Activated naive CD4-positive, alpha-beta T cell treated with anti-CD3 and anti-CD28 coated beads, Interleukin-2, amount 50 U/mL, for 72 hours (primary cell): ENCODE results near the gene CALY. TPM values are rescaled to one million over a fixed set of nuclear protein-coding genes. Genes with fewer than 3 reads are reported as not detected.

Experiments
- ATAC-seq, 2 donors: fragments of 150-1000 bp; cut with Tn5 transposase; 2 replicates each; pipeline ENCODE4 v1.10.0; 2021; ENCODE audit warnings: mild to moderate bottlenecking in 2 of 2, moderate library complexity in 2 of 2
- DNase-seq, 2 donors: peaks; one replicate each; pipeline ENCODE4 v3.0.0; 2021 to 2022; ENCODE audit warnings: low spot score in 2 of 2
- H3K27ac Mint-ChIP-seq, 2 donors: one replicate each; pipeline ENCODE4 v1.8.0; 2022; ENCODE audit warnings: mild to moderate bottlenecking in 2 of 2, mixed read lengths in 2 of 2
- H3K36me3 Mint-ChIP-seq, 2 donors: one replicate each; pipeline ENCODE4 v1.8.0; 2022; ENCODE audit warnings: mixed read lengths in 2 of 2
- H3K9me3 Mint-ChIP-seq, 2 donors: one replicate each; pipeline ENCODE4 v1.8.0; 2022; ENCODE audit warnings: mixed read lengths in 2 of 2
- total RNA-seq, 2 donors: library from RNA; stranded (reverse); gene quantifications; one replicate each; pipeline ENCODE4 v1.2.3, GENCODE V29; 2022

Gene CALY
- total RNA-seq, 2 donors from 2014 or later, result not detected

DNA sequence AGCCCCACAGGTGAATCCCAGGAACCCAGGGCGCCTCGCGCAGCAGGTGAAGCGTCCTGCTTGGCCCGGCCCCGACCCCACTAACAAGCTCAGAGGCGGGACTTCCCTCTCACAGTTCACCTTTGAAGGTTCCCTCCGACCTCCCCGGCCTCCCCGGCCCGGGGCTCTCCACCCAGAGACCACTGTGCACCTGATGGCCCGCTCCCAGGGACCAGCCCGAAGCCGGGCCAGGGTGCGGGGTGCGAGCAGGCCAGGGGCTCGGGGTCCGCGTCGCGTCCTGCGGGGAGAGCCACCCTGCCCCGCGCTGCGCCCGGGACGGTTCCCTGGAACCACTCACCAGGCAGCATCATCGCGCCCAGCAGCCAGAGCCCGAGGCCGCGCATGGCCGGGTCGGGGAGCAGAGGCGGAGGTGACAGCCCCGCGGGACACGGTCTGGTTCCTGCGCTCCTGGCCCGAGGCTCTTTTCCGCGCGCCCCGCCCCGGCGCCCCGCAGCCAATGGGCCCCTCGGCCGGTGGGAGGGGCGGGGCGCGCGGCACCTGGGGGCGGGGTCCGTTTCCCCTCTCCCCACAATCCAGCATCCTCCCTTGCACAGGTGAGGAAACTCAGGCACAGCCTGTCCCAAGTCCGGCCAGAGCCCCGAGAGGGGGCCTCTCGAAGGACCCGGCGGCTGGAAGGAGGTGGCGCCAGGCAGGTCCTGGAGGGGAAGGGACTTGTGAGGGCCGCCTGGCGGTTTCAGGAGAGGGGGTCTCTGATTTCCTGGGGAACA is 60.1 kb downstream of the CALY start, which contains the start of gene ADAM8:
Gene ADAM8, minus strand, starts transcription at position 434 of the 767 bp plus-strand sequence. Its CDS starts 51 bp downstream, at position 383.
- H3K36me3 Mint-ChIP-seq, result peaks cover 6% of the 10 kb centered on the region in 2 donors
- no peaks in the 10 kb centered on the region for H3K9me3 Mint-ChIP-seq
- ATAC-seq, result peak; percentile 40 to 67
- H3K27ac Mint-ChIP-seq, result peak within 1 kb of the TSS; percentile 77 to 87
- peak in 1 of 2 donors; percentile 84 for DNase-seq

DNA sequence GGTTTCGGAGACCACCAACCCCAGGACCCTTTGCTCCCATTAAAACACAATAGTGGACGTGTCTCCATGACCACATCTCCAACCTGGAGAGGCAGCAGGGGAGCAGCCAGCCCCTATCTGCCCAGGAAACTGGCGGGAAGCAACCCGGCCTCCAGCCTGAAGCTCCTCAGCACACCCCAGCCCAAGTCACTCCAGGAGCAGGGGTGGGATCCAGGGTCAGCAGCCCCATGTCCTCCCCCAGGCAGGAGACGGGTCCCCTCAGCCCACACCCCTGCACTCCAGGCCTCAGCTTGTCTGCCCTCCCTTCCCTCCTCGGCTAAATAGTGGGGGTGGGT is 60.6 kb downstream of the CALY start:
- peak in 1 of 2 donors; percentile 0 for ATAC-seq
- peaks cover 6% of the 10 kb centered on the region in 2 donors for H3K36me3 Mint-ChIP-seq
- peak overlapping the region; percentile 77 to 87 for H3K27ac Mint-ChIP-seq
- DNase-seq, result peak in 1 of 2 donors; percentile 21
- no peaks in the 10 kb centered on the region for H3K9me3 Mint-ChIP-seq

DNA sequence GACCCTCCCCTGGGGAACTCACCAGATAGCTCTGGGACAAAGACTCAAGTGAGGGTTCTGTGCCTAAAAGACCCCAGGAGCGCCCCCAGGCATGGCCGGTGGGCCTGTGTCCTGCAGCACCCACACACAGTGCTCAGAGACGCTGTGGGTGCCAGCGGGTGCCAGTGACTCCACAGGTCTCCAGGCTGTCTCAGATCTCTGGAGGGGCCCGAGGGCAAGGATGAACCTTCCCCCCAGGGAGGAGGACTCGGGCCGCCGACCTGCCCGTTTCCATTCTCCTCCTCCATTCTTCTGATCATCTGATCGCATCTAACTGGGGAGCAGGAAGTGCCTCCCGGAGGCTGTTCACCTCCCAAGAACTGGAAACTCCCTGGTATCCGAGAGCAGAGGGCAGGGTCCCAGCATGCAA is 61.0 kb downstream of the CALY start:
- no peaks in the 10 kb centered on the region for H3K9me3 Mint-ChIP-seq
- peak; percentile 42 to 53 for ATAC-seq

DNA sequence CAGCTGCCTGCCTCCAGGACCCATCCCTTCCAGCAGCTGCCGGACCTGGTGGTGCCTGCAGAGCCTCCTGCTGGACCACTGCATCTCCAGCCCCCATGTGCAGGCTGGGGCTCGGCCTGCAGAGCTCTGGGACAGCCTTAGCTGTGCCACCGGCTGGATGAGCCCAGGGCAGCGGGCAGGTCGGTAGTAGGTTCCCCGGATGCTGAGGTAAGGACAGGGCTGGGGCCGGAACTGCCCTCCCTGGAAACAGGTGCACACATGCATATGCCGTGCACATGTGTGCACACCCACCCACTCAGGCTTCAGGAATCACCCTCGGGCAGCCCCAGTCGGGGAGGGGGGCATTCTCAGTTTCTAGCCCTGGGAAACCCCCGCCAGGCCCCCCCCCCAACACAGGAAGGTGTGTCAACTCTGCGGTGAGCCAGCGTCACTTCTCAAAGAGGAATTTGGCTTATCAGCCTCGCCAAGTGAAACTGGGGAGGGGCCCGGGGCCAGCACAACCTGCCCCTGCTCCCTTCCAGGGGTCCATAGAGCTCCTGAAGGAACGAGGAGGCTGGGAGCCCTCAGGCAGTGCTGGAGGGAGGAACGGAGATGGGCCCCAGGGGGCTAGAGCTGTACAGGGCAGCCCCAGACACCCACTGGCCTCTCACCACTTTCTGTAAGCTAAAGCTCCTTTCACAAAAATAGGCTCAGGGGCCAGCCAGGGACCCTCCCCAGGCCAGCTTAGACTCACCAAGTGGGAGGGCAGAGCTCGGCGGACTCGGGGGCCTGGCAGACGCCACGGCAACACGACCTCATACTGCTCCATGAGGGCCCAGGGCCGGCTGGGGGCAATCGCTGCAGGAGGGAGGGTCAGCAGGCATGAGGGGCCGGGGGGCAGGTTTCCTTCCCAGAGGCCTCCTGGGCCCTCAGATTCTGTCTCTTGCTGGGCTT is 61.7 kb downstream of the CALY start:
- peaks cover 6% of the 10 kb centered on the region in 2 donors for H3K36me3 Mint-ChIP-seq
- peak overlapping the region; percentile 85 to 87 for H3K27ac Mint-ChIP-seq
- DNase-seq (peak; percentile 59 to 91), ATAC-seq (peak; percentile 72 to 80)
- H3K9me3 Mint-ChIP-seq, result no peaks in the 10 kb centered on the region

More for the DNA sequence above, 61.0 kb downstream of the CALY start:
- peaks cover 6% of the 10 kb centered on the region in 2 donors for H3K36me3 Mint-ChIP-seq
- peak overlapping the region; percentile 77 to 87 for H3K27ac Mint-ChIP-seq
- peak in 1 of 2 donors; percentile 56 for DNase-seq

Other genes starting within 250 kb of the CALY start
- not detected for gene ADGRA1, start 249.0 kb downstream of the CALY start, total RNA-seq
- under 1 TPM in 1 of 2 donors, not detected in 1; 0.07 TPM for gene KNDC1, start 176.7 kb downstream of the CALY start, total RNA-seq
- not detected for gene UTF1, start 106.7 kb downstream of the CALY start, total RNA-seq
- gene VENTX, start 99.0 kb downstream of the CALY start, total RNA-seq, result not detected
- gene ADAM8, start 60.0 kb downstream of the CALY start, total RNA-seq, result 100 to 1,000 TPM; 101 to 201 TPM
- gene TUBGCP2, start 28.0 kb downstream of the CALY start, total RNA-seq, result 10 to 100 TPM; 47.9 to 53.3 TPM
- gene ZNF511, start 28.0 kb downstream of the CALY start, total RNA-seq, result 10 to 100 TPM; 43.4 to 55.6 TPM
- not detected for gene PRAP1, start 10.5 kb upstream of the CALY start, total RNA-seq
- 10 to 100 TPM; 24.1 to 24.2 TPM for gene FUOM, start 21.1 kb upstream of the CALY start, total RNA-seq
- gene ECHS1, start 36.5 kb upstream of the CALY start, total RNA-seq, result 10 to 100 TPM; 58.5 to 86.0 TPM
- 1 to 10 TPM; 3.9 to 5.6 TPM for gene PAOX, start 42.4 kb upstream of the CALY start, total RNA-seq
- 10 to 100 TPM; 39.8 to 65.0 TPM for gene MTG1, start 57.3 kb upstream of the CALY start, total RNA-seq
- gene SPRN, start 87.7 kb upstream of the CALY start, total RNA-seq, result not detected
- gene SCART1, start 117.0 kb upstream of the CALY start, total RNA-seq, result 1 to 10 TPM; 2.1 to 3.8 TPM
- gene CYP2E1, start 190.5 kb upstream of the CALY start, total RNA-seq, result under 1 TPM; 0.32 to 0.99 TPM
- under 1 TPM in 1 of 2 donors, not detected in 1; 0.14 TPM for gene SYCE1, start 228.7 kb upstream of the CALY start, total RNA-seq